CD4-positive, alpha-beta T cell (primary cell): ENCODE measurements around the gene TET2. TPM values are rescaled to one million over a fixed set of nuclear protein-coding genes. Genes with fewer than 3 reads are reported as not detected.

Source experiments
- ATAC-seq: fragments of 200-7000 bp; cut with Tn5 transposase; one replicate; pipeline ENCODE4 v1.10.0; 2022; ENCODE audit warnings: mild to moderate bottlenecking; ENCODE audit not compliant: poor library complexity
- CTCF ChIA-PET: fragments of 350-600 bp; sonication (Branson Sonifier 250); formaldehyde crosslinking; loops from one replicate; lab custom pipeline; 2021; ENCODE audit warnings: antibody characterized with exemption, inconsistent platforms; lab: Charles Lee
- POLR2A ChIA-PET: fragments of 350-600 bp; sonication (Branson Sonifier 250); formaldehyde crosslinking; loops from one replicate; lab custom pipeline; 2021; ENCODE audit warnings: antibody characterized with exemption, inconsistent platforms; lab: Charles Lee
- DNase-seq, 14 experiments: peaks; one replicate each; pipeline ENCODE4 v3.0.0-alpha.2; 2013 to 2020; ENCODE audit warnings: mixed read lengths in 2 of 14
- H3K27ac ChIP-seq, 2 donors: one replicate each; pipeline versions ENCODE4 v1.5.1 to v1.7.0; 2013; ENCODE audit warnings: low read length in 2 of 2, low read depth in 1 of 2, mild to moderate bottlenecking in 1 of 2
- H3K27me3 ChIP-seq, 2 experiments: 1 replicate in 1 of 2; 2 replicates in 1 of 2; pipeline versions ENCODE4 v1.6.1 to v1.7.0; 2013; ENCODE audit warnings: low read length in 2 of 2, control low read depth in 1 of 2, mild to moderate bottlenecking in 1 of 2, moderate library complexity in 1 of 2; ENCODE audit not compliant: insufficient read depth in 2 of 2, control insufficient read depth in 1 of 2
- H3K36me3 ChIP-seq: one replicate; pipeline ENCODE4 v1.6.1; 2013; ENCODE audit warnings: low read length, control low read depth; ENCODE audit not compliant: insufficient read depth
- H3K4me1 ChIP-seq: one replicate; pipeline ENCODE4 v1.6.1; 2013; ENCODE audit warnings: low read length, control low read depth; ENCODE audit not compliant: insufficient read depth
- H3K4me3 ChIP-seq: one replicate; pipeline ENCODE4 v1.5.1; 2013; ENCODE audit warnings: mild to moderate bottlenecking, low read length, moderate library complexity
- H3K9me3 ChIP-seq, 2 experiments: 1 replicate in 1 of 2; 2 replicates in 1 of 2; pipeline versions ENCODE4 v1.6.1 to v1.7.0; 2013; ENCODE audit warnings: low read length in 2 of 2, mild to moderate bottlenecking in 2 of 2, control low read depth in 1 of 2, moderate library complexity in 1 of 2; ENCODE audit not compliant: control insufficient read depth in 1 of 2, insufficient read depth in 1 of 2
- H3K27ac Mint-ChIP-seq: one replicate; pipeline ENCODE4 v1.8.0; 2020; ENCODE audit warnings: mixed read lengths
- H3K27me3 Mint-ChIP-seq: one replicate; pipeline ENCODE4 v1.8.0; 2021; ENCODE audit warnings: mixed read lengths
- H3K36me3 Mint-ChIP-seq: one replicate; pipeline ENCODE4 v1.8.0; 2021; ENCODE audit warnings: low read depth, mixed read lengths
- H3K4me1 Mint-ChIP-seq: one replicate; pipeline ENCODE4 v1.8.0; 2021; ENCODE audit warnings: low read depth, mixed read lengths
- H3K4me3 Mint-ChIP-seq: one replicate; pipeline ENCODE4 v1.8.0; 2020; ENCODE audit warnings: mild to moderate bottlenecking, mixed read lengths
- H3K9me3 Mint-ChIP-seq: one replicate; pipeline ENCODE4 v1.8.0; 2020; ENCODE audit warnings: mixed read lengths
- intact Hi-C, 2 experiments: fragments of 100-400 bp; cut with DNase I in 1 of 2; cut with micrococcal nuclease in 1 of 2; formaldehyde crosslinking; loops; one replicate each; pipeline versions ENCODE4 v1.15.1 to v1.9.0; 2023 to 2025; cut with DNase I, micrococcal nuclease
- total RNA-seq, 174 experiments: library from RNA in 2 of 174; stranded (reverse) in 2 of 174; gene quantifications; one replicate each; pipeline ENCODE4 v1.2.3 and lab custom pipeline; 2021 to 2026
- TF ChIP-seq, protein P1 (sequence below): fragments of 200-600 bp; IDR thresholded peaks from one replicate; pipeline ENCODE4 v1.8.0; 2022; ENCODE audit warnings: antibody characterized with exemption, mild to moderate bottlenecking

TET2 gene
- total RNA-seq, 2 experiments from 2014 or later, result 31.0 to 32.0 TPM

DNA sequence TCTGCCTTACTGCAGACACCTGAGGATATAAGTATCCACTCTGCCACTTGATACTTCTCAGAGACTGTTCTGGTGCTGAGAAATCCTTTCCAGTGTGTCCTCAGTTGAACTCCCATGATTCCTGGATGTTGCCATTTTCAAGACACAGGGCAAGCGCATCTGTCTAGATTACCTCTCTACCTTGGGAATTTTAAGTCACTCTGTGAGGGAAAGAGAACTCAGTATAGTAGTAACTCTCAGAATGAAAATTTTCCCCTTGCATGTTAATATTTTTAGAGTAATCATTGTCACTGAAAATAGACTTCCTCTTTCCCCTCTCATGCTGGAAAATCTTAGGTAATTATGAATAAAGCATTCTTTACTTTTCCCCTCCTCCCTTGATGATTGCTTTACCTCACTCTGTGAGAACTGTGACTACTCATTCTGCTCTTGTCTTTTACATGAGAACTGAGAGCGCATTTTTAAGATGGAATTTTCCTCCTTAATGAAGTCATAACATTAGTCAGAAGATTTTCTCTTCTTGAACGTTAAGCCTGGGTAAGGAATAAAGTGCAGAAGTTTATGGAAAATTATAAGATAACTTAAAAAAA lies 45.0 kb downstream of the TET2 start:
- no peaks in the 10 kb centered on the region for H3K27me3 ChIP-seq
- Mint-ChIP-seq H3K36me3 (peaks cover 41% of the 10 kb centered on the region), H3K9me3 (no peaks in the 10 kb centered on the region), H3K27ac (no peak overlapping the region), H3K4me1 (peaks cover 63% of the 10 kb centered on the region), H3K4me3 (no peak overlapping the region), H3K27me3 (no peaks in the 10 kb centered on the region)
- TF ChIP-seq, protein P1, sequence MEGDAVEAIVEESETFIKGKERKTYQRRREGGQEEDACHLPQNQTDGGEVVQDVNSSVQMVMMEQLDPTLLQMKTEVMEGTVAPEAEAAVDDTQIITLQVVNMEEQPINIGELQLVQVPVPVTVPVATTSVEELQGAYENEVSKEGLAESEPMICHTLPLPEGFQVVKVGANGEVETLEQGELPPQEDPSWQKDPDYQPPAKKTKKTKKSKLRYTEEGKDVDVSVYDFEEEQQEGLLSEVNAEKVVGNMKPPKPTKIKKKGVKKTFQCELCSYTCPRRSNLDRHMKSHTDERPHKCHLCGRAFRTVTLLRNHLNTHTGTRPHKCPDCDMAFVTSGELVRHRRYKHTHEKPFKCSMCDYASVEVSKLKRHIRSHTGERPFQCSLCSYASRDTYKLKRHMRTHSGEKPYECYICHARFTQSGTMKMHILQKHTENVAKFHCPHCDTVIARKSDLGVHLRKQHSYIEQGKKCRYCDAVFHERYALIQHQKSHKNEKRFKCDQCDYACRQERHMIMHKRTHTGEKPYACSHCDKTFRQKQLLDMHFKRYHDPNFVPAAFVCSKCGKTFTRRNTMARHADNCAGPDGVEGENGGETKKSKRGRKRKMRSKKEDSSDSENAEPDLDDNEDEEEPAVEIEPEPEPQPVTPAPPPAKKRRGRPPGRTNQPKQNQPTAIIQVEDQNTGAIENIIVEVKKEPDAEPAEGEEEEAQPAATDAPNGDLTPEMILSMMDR, result no peak
- ChIA-PET POLR2A (no interaction called here), CTCF (no interaction called here)
- peak; percentile 34 for ATAC-seq
- no peaks in the 10 kb centered on the region for H3K9me3 ChIP-seq
- H3K4me3 ChIP-seq, result no peak overlapping the region
- no peak overlapping the region for H3K27ac ChIP-seq
- peaks cover 5% of the 10 kb centered on the region for H3K36me3 ChIP-seq
- intact Hi-C loops, result no loop called here
- peak in 2 of 14 experiments; percentile 14 to 36 for DNase-seq
- no peaks in the 10 kb centered on the region for H3K4me1 ChIP-seq

GRCh38 chr4:105192474-105192873 lies 45.8 kb downstream of the TET2 start:
- H3K36me3 ChIP-seq, result peaks cover 5% of the 10 kb centered on the region
- H3K36me3 Mint-ChIP-seq, result peaks cover 48% of the 10 kb centered on the region
- H3K27ac Mint-ChIP-seq, result no peak overlapping the region
- H3K4me3 Mint-ChIP-seq, result no peak overlapping the region
- no peaks in the 10 kb centered on the region for H3K4me1 ChIP-seq
- no peaks in the 10 kb centered on the region for H3K27me3 ChIP-seq
- ChIA-PET POLR2A (no interaction called here), CTCF (no interaction called here)
- H3K27ac ChIP-seq, result no peak overlapping the region
- H3K9me3 Mint-ChIP-seq, result no peaks in the 10 kb centered on the region
- ATAC-seq (no peak), DNase-seq (no peak)
- intact Hi-C loops, result no loop called here
- no peaks in the 10 kb centered on the region for H3K27me3 Mint-ChIP-seq
- TF ChIP-seq, protein P1, result no peak
- H3K4me3 ChIP-seq, result no peak overlapping the region
- H3K4me1 Mint-ChIP-seq, result peaks cover 69% of the 10 kb centered on the region
- no peaks in the 10 kb centered on the region for H3K9me3 ChIP-seq

- no peak overlapping the region for H3K27ac Mint-ChIP-seq
- Histone ChIP-seq H3K4me1 (no peaks in the 10 kb centered on the region), H3K36me3 (peaks cover 5% of the 10 kb centered on the region), H3K27ac (no peak overlapping the region), H3K27me3 (no peaks in the 10 kb centered on the region), H3K9me3 (no peaks in the 10 kb centered on the region), H3K4me3 (no peak overlapping the region)
- TF ChIP-seq, protein P1, result no peak
- POLR2A ChIA-PET, result no interaction called here
- H3K4me1 Mint-ChIP-seq, result peaks cover 66% of the 10 kb centered on the region
- intact Hi-C loops, result no loop called here
- peaks cover 48% of the 10 kb centered on the region for H3K36me3 Mint-ChIP-seq
- no peaks in the 10 kb centered on the region for H3K27me3 Mint-ChIP-seq
- CTCF ChIA-PET, result no interaction called here
- no peak overlapping the region for H3K4me3 Mint-ChIP-seq
- DNase-seq (no peak), ATAC-seq (no peak)
- no peaks in the 10 kb centered on the region for H3K9me3 Mint-ChIP-seq
Measured at GRCh38 chr4:105192910-105193309, 46.2 kb downstream of the TET2 start.
